Cardiac fibroblast (primary cell): Measurements from ENCODE around the gene EPHB6.

Source experiments
- DNase-seq, 2 donors: peaks; one replicate each; pipeline versions ENCODE4 v3.0.0 to v3.0.0-alpha.2; 2010; ENCODE audit warnings: low read depth in 2 of 2
- H3K4me3 ChIP-seq, 2 donors: replicated peaks in 1 of 2; 1 replicate in 1 of 2; 2 replicates in 1 of 2; pipeline ENCODE4 v1.5.1; 2011; ENCODE audit warnings: low read depth in 2 of 2, low read length in 2 of 2, mild to moderate bottlenecking in 2 of 2, moderate library complexity in 1 of 2
- CTCF ChIP-seq: IDR thresholded peaks from one replicate; pipeline ENCODE4 v1.5.1; 2011; ENCODE audit warnings: low read depth, mild to moderate bottlenecking, low read length, inconsistent platforms

Gene EPHB6

GRCh38 chr7:142917447-142917846, 62.6 kb downstream of the EPHB6 start:
- no peak for DNase-seq
- TF ChIP-seq CTCF, result no peak

GRCh38 chr7:142918901-142919300, 64.0 kb downstream of the EPHB6 start:
- TF ChIP-seq CTCF, result no peak
- DNase-seq, result no peak
- H3K4me3 ChIP-seq, result no peak overlapping the region

More at GRCh38 chr7:142917447-142917846, 62.6 kb downstream of the EPHB6 start:
- H3K4me3 ChIP-seq, result no peak overlapping the region

- TF ChIP-seq CTCF, result no peak
- DNase-seq, result no peak
- no peak overlapping the region for H3K4me3 ChIP-seq
Observed at GRCh38 chr7:142919656-142920055, 64.8 kb downstream of the EPHB6 start.
